HL-60/S4 (cell line): ENCODE measurements around the gene HIGD1A.

Experiments
- in situ Hi-C: fragments of 300-500 bp; cut with MboI; formaldehyde crosslinking; loops from 2 replicates; pipeline ENCODE4 v1.14.3; 2022; ENCODE audit warnings: low sequenced_read_pairs

HIGD1A gene

GRCh38 chr3:42804106-42804830 is at the start of gene HIGD1A:
Gene HIGD1A (minus strand): TSS chr3:42804490. CDS start chr3:42794253, 10,237 bp downstream.
- in situ Hi-C loops, result no loop called here

- in situ Hi-C loops, result no loop called here
Observed at GRCh38 chr3:42853739-42854302, 49.5 kb upstream of the HIGD1A start.

GRCh38 chr3:42853056-42853455 is 48.8 kb upstream of the HIGD1A start:
- in situ Hi-C loops, result no loop called here

- in situ Hi-C loops, result no loop called here
Observed at GRCh38 chr3:42852441-42852840, 48.2 kb upstream of the HIGD1A start.

GRCh38 chr3:42851228-42851834 is 47.0 kb upstream of the HIGD1A start:
- in situ Hi-C loops, result no loop called here

GRCh38 chr3:42850263-42850662 is 46.0 kb upstream of the HIGD1A start:
- in situ Hi-C loops, result no loop called here

- in situ Hi-C loops, result no loop called here
Observed at GRCh38 chr3:42849017-42849416, 44.7 kb upstream of the HIGD1A start.

GRCh38 chr3:42847731-42848130 is 43.4 kb upstream of the HIGD1A start:
- in situ Hi-C loops, result no loop called here

- in situ Hi-C loops, result no loop called here
Observed at GRCh38 chr3:42846685-42847522, 42.6 kb upstream of the HIGD1A start.

- in situ Hi-C loops, result no loop called here
Observed at GRCh38 chr3:42844815-42845214, 40.5 kb upstream of the HIGD1A start.

- in situ Hi-C loops, result no loop called here
Observed at GRCh38 chr3:42844412-42844713, 40.1 kb upstream of the HIGD1A start.

- in situ Hi-C loops, result no loop called here
Observed at GRCh38 chr3:42843713-42844411, 39.6 kb upstream of the HIGD1A start.

- in situ Hi-C loops, result no loop called here
Observed at GRCh38 chr3:42841332-42841731, 37.0 kb upstream of the HIGD1A start.

- in situ Hi-C loops, result no loop called here
Observed at GRCh38 chr3:42839616-42840015, 35.3 kb upstream of the HIGD1A start.

GRCh38 chr3:42838571-42838970 is 34.3 kb upstream of the HIGD1A start:
- in situ Hi-C loops, result no loop called here

GRCh38 chr3:42836150-42837123 is 32.1 kb upstream of the HIGD1A start:
- in situ Hi-C loops, result no loop called here

GRCh38 chr3:42831321-42831713 is 27.0 kb upstream of the HIGD1A start:
- in situ Hi-C loops, result no loop called here

GRCh38 chr3:42830437-42831320 is 26.4 kb upstream of the HIGD1A start:
- in situ Hi-C loops, result no loop called here
